CD4-positive, alpha-beta T cell treated with Interleukin-4 for 4 hours (primary cell): ENCODE data around the gene PCLO.
"Not testable (repeated sequence)": the region's sequence is repeated elsewhere in the genome, so short reads cannot be mapped to it uniquely, and the experiment has no call there.

Source experiments
- DNase-seq: peaks from one replicate; pipeline ENCODE4 v3.0.0-alpha.2; 2020

PCLO gene

GRCh38 chr7:83130191-83130590 lies 32.5 kb downstream of the PCLO start:
- no peak for DNase-seq

GRCh38 chr7:83119494-83119893 lies 43.2 kb downstream of the PCLO start:
- no peak for DNase-seq

- DNase-seq: no peak
These were observed 43.7 kb downstream of the PCLO start for GRCh38 chr7:83119026-83119382.

GRCh38 chr7:83118347-83119025 lies 44.2 kb downstream of the PCLO start:
- no peak for DNase-seq

- no peak for DNase-seq
These were observed 45.2 kb downstream of the PCLO start for GRCh38 chr7:83117466-83117865.

GRCh38 chr7:83111391-83111790 lies 51.3 kb downstream of the PCLO start:
- DNase-seq: no peak

GRCh38 chr7:83109352-83109751 lies 53.3 kb downstream of the PCLO start:
- DNase-seq: no peak

- no peak for DNase-seq
These were observed 56.7 kb downstream of the PCLO start for GRCh38 chr7:83105948-83106347.

GRCh38 chr7:83105063-83105462 lies 57.6 kb downstream of the PCLO start:
- no peak for DNase-seq

- DNase-seq: no peak
These were observed 61.2 kb downstream of the PCLO start for GRCh38 chr7:83101530-83101929.

- no peak for DNase-seq
These were observed 66.6 kb downstream of the PCLO start for GRCh38 chr7:83096065-83096580.

- DNase-seq: no peak
These were observed 77.4 kb downstream of the PCLO start for GRCh38 chr7:83085299-83085698.

- DNase-seq: not testable (repeated sequence)
These were observed 82.8 kb downstream of the PCLO start for GRCh38 chr7:83079879-83080278.

- DNase-seq: no peak
These were observed 85.4 kb downstream of the PCLO start for GRCh38 chr7:83077328-83077727.

GRCh38 chr7:83072576-83073517 lies 89.8 kb downstream of the PCLO start:
- DNase-seq: no peak

- no peak for DNase-seq
These were observed 97.0 kb downstream of the PCLO start for GRCh38 chr7:83065714-83066113.

GRCh38 chr7:83060218-83060617 lies 102.5 kb downstream of the PCLO start:
- DNase-seq: no peak

- DNase-seq: no peak
These were observed 104.0 kb downstream of the PCLO start for GRCh38 chr7:83058667-83059066.

GRCh38 chr7:83055197-83055596 lies 107.5 kb downstream of the PCLO start:
- DNase-seq: no peak

- no peak for DNase-seq
These were observed 108.2 kb downstream of the PCLO start for GRCh38 chr7:83054472-83054871.

- DNase-seq: no peak
These were observed 108.7 kb downstream of the PCLO start for GRCh38 chr7:83053965-83054364.

GRCh38 chr7:83040484-83040883 lies 122.2 kb downstream of the PCLO start:
- no peak for DNase-seq

GRCh38 chr7:83038787-83039186 lies 123.9 kb downstream of the PCLO start:
- no peak for DNase-seq

- no peak for DNase-seq
These were observed 125.8 kb downstream of the PCLO start for GRCh38 chr7:83036721-83037380.
